Liver (tissue), 9 donors: Measurements from ENCODE around the gene TSKU. TPM values are rescaled to one million over a fixed set of nuclear protein-coding genes. Genes with fewer than 3 reads are reported as not detected.

Experiments used
- DNase-seq: peaks from one replicate; pipeline ENCODE4 v3.0.0-alpha.2; 2017; ENCODE audit warnings: low spot score
- H3K27ac ChIP-seq, 2 donors: one replicate each; pipeline ENCODE4 v1.7.0; 2013; ENCODE audit warnings: inconsistent platforms in 2 of 2, low read length in 2 of 2, control low read depth in 1 of 2, low read depth in 1 of 2, mild to moderate bottlenecking in 1 of 2
- H3K27me3 ChIP-seq, 4 donors: one replicate each; pipeline versions ENCODE4 v1.6.1 to v1.7.0; 2013; ENCODE audit warnings: low read length in 3 of 4, inconsistent platforms in 1 of 4, mild to moderate bottlenecking in 1 of 4, moderate library complexity in 1 of 4; ENCODE audit not compliant: control insufficient read depth in 4 of 4, insufficient read depth in 4 of 4
- H3K36me3 ChIP-seq, 4 donors: one replicate each; pipeline versions ENCODE4 v1.6.1 to v1.7.0; 2013; ENCODE audit warnings: low read length in 3 of 4, mild to moderate bottlenecking in 3 of 4, low read depth in 1 of 4, moderate library complexity in 1 of 4; ENCODE audit not compliant: control insufficient read depth in 4 of 4, insufficient read depth in 3 of 4
- H3K4me1 ChIP-seq, 4 donors: one replicate each; pipeline versions ENCODE4 v1.6.1 to v1.7.0; 2013; ENCODE audit warnings: low read length in 3 of 4, mild to moderate bottlenecking in 3 of 4, moderate library complexity in 1 of 4; ENCODE audit not compliant: control insufficient read depth in 4 of 4, insufficient read depth in 4 of 4
- H3K4me3 ChIP-seq, 3 donors: one replicate each; pipeline versions ENCODE4 v1.6.1 to v1.7.0; 2013; ENCODE audit warnings: low read length in 3 of 3, control low read depth in 1 of 3, low read depth in 1 of 3, mild to moderate bottlenecking in 1 of 3
- H3K9ac ChIP-seq, 2 donors: one replicate each; pipeline ENCODE4 v1.7.0; 2013; ENCODE audit warnings: low read length in 2 of 2, mild to moderate bottlenecking in 2 of 2, moderate library complexity in 2 of 2, control low read depth in 1 of 2, low read depth in 1 of 2
- H3K9me3 ChIP-seq, 4 donors: one replicate each; pipeline versions ENCODE4 v1.6.1 to v1.7.0; 2013; ENCODE audit warnings: low read length in 3 of 4; ENCODE audit not compliant: control insufficient read depth in 4 of 4
- ATF3 ChIP-seq: IDR thresholded peaks from 2 replicates; pipeline ENCODE4 v1.6.1; 2016; ENCODE audit warnings: antibody characterized with exemption
- CTCF ChIP-seq: fragments of 150-350 bp; IDR thresholded peaks from 2 replicates; pipeline ENCODE4 v1.5.1; 2017; ENCODE audit warnings: improper control_type of control experiment, low read depth, low read length; ENCODE audit not compliant: missing input control
- EGR1 ChIP-seq, 2 donors: IDR thresholded peaks; 2 replicates each; pipeline ENCODE4 v1.6.1; 2016 to 2018; ENCODE audit warnings: antibody characterized with exemption in 2 of 2, low read depth in 2 of 2
- FOXA1 ChIP-seq: IDR thresholded peaks from 2 replicates; pipeline ENCODE4 v1.6.1; 2016; ENCODE audit warnings: antibody characterized with exemption
- FOXA2 ChIP-seq: IDR thresholded peaks from 2 replicates; pipeline ENCODE4 v1.6.1; 2016; ENCODE audit warnings: antibody characterized with exemption
- GABPA ChIP-seq, 2 donors: IDR thresholded peaks in 1 of 2; conservative IDR thresholded peaks in 1 of 2; 2 replicates each; pipeline ENCODE4 v1.6.1; 2016; ENCODE audit warnings: antibody characterized with exemption in 2 of 2, mild to moderate bottlenecking in 1 of 2, moderate library complexity in 1 of 2
- HNF4A ChIP-seq, 2 donors: conservative IDR thresholded peaks; 2 replicates each; pipeline ENCODE4 v1.6.1; 2016; ENCODE audit warnings: antibody characterized with exemption in 2 of 2, mild to moderate bottlenecking in 2 of 2
- HNF4G ChIP-seq: IDR thresholded peaks from 2 replicates; pipeline ENCODE4 v1.6.1; 2016; ENCODE audit warnings: antibody characterized with exemption
- JUND ChIP-seq, 2 donors: IDR thresholded peaks; 2 replicates each; pipeline ENCODE4 v1.6.1; 2016; ENCODE audit warnings: antibody characterized with exemption in 2 of 2
- MAX ChIP-seq: IDR thresholded peaks from 2 replicates; pipeline ENCODE4 v1.6.1; 2016; ENCODE audit warnings: antibody characterized with exemption
- NR2F2 ChIP-seq: IDR thresholded peaks from 2 replicates; pipeline ENCODE4 v1.6.1; 2016; ENCODE audit warnings: antibody characterized with exemption
- RAD21 ChIP-seq, 2 donors: IDR thresholded peaks; 2 replicates each; pipeline ENCODE4 v1.6.1; 2016; ENCODE audit warnings: antibody characterized with exemption in 2 of 2, mild to moderate bottlenecking in 2 of 2
- REST ChIP-seq: IDR thresholded peaks from 2 replicates; pipeline ENCODE4 v1.6.1; 2016; ENCODE audit warnings: antibody characterized with exemption, mild to moderate bottlenecking
- RXRA ChIP-seq, 2 donors: IDR thresholded peaks; 2 replicates each; pipeline ENCODE4 v1.6.1; 2017 to 2018; ENCODE audit warnings: antibody characterized with exemption in 2 of 2, mild to moderate bottlenecking in 1 of 2
- SP1 ChIP-seq: IDR thresholded peaks from 2 replicates; pipeline ENCODE4 v1.6.1; 2018; ENCODE audit warnings: antibody characterized with exemption, mild to moderate bottlenecking
- TAF1 ChIP-seq: conservative IDR thresholded peaks from 2 replicates; pipeline ENCODE4 v1.6.1; 2016; ENCODE audit warnings: antibody characterized with exemption, mild to moderate bottlenecking
- YY1 ChIP-seq: IDR thresholded peaks from 2 replicates; pipeline ENCODE4 v1.6.1; 2016; ENCODE audit warnings: antibody characterized with exemption, mild to moderate bottlenecking
- WGBS: extraction: QIAGEN DNeasy Blood & Tissue Kit; methylation state at CpG from one replicate; pipeline ENCODE4 v1.1.7; 2013; 5-methylcytosine and 5-hydroxymethylcytosine counted together
- polyA plus RNA-seq, 2 donors: library from polyadenylated mRNA; stranded (reverse) in 1 of 2; unstranded in 1 of 2; fragments of 200-250 nt in 1 of 2; fragments of >200 nt in 1 of 2; fragmentation: Nextera tagmentation in 1 of 2; extraction: Ambion mirVana in 1 of 2; gene quantifications; one replicate each; pipeline versions ENCODE4 v1.2.1 to v1.2.3, GENCODE V29; 2013 to 2015
- total RNA-seq, 2 donors: library from RNA; depleted of rRNA; stranded (reverse); fragments of >200 nt; gene quantifications; one replicate each; pipeline ENCODE4 v1.2.3, GENCODE V29; 2014
- donor health status: healthy.
- donor health status: healthy.
- donor health status: healthy.
- donor health status: healthy.
- donor health status: healthy.

The TSKU gene
- total and polyA plus RNA-seq, 4 donors: 3.3 to 492 (median 46.0) TPM

- DNase-seq: no peak
- Histone ChIP-seq H3K4me1 (peaks cover 0 to 15% (median 4%) of the 10 kb centered on the region in 4 donors), H3K27me3 (no peaks in the 10 kb centered on the region), H3K27ac (no peak overlapping the region), H3K9me3 (no peaks in the 10 kb centered on the region), H3K36me3 (no peaks in the 10 kb centered on the region), H3K9ac (no peak overlapping the region), H3K4me3 (no peak overlapping the region)
- WGBS: 49% methylated on average over 6 of the region's 6 CpGs
- TF ChIP-seq RAD21 (IDR thresholded peaks at IDR 0.05) (no peak), MAX (no peak), YY1 (no peak), ATF3 (no peak), SP1 (no peak), FOXA1 (no peak), REST (no peak), GABPA (IDR thresholded peaks at IDR 0.05 in 1 of 2, conservative IDR thresholded peaks at IDR 0.05 in 1 of 2) (no peak), HNF4G (no peak), FOXA2 (no peak), RXRA (IDR thresholded peaks at IDR 0.05) (peak in 1 of 2 donors; percentile 15), CTCF (no peak), HNF4A (conservative IDR thresholded peaks at IDR 0.05) (peak in 1 of 2 donors; percentile 18), EGR1 (IDR thresholded peaks at IDR 0.05; ENCODE audit: low read depth in 2 of 2) (no peak), NR2F2 (no peak), TAF1 (no peak)
Measured at GRCh38 chr11:76739798-76740197, 43.4 kb upstream of the TSKU start.

- Histone ChIP-seq H3K9me3 (no peaks in the 10 kb centered on the region), H3K4me1 (peaks cover 0 to 15% (median 4%) of the 10 kb centered on the region in 4 donors), H3K27ac (no peak overlapping the region), H3K9ac (no peak overlapping the region), H3K27me3 (no peaks in the 10 kb centered on the region), H3K4me3 (no peak overlapping the region), H3K36me3 (no peaks in the 10 kb centered on the region)
- no peak for DNase-seq
- TF ChIP-seq TAF1: no peak
- no peak for TF ChIP-seq EGR1 (IDR thresholded peaks at IDR 0.05; ENCODE audit: low read depth in 2 of 2)
- no peak for TF ChIP-seq SP1
- no peak for TF ChIP-seq ATF3
- TF ChIP-seq REST: no peak
- no peak for TF ChIP-seq FOXA2
- TF ChIP-seq FOXA1: no peak
- TF ChIP-seq YY1: no peak
- TF ChIP-seq CTCF: no peak
- TF ChIP-seq MAX: no peak
- TF ChIP-seq RAD21 (IDR thresholded peaks at IDR 0.05): no peak
- TF ChIP-seq HNF4G: no peak
- TF ChIP-seq HNF4A (conservative IDR thresholded peaks at IDR 0.05): no peak
- TF ChIP-seq JUND (IDR thresholded peaks at IDR 0.05): no peak
- WGBS: 78% methylated on average over 5 of the region's 5 CpGs
Measured at GRCh38 chr11:76740772-76741171, 42.4 kb upstream of the TSKU start.
